Embryonic facial prominence (tissue), 1 donor: Measurements from ENCODE around the gene DOHH.
"Not testable (repeated sequence)": the region's sequence is repeated elsewhere in the genome, so short reads cannot be mapped to it uniquely, and the experiment has no call there.

ENCODE experiments used
- DNase-seq: peaks from one replicate; pipeline ENCODE4 v3.0.0-alpha.2; 2016; ENCODE audit errors: extremely low spot score

DOHH gene

GRCh38 chr19:3459089-3459881 lies 41.2 kb downstream of the DOHH start:
- DNase-seq = peak; percentile 66

- DNase-seq = no peak
Measured at GRCh38 chr19:3458229-3459088, 42.0 kb downstream of the DOHH start.

GRCh38 chr19:3457528-3458228 lies 42.8 kb downstream of the DOHH start:
- DNase-seq = no peak

- no peak for DNase-seq
Measured at GRCh38 chr19:3456925-3457527, 43.4 kb downstream of the DOHH start.

GRCh38 chr19:3455960-3456601 lies 44.4 kb downstream of the DOHH start:
- DNase-seq = no peak

- no peak for DNase-seq
Measured at GRCh38 chr19:3455393-3455955, 45.0 kb downstream of the DOHH start.

GRCh38 chr19:3454656-3455392 lies 45.6 kb downstream of the DOHH start:
- no peak for DNase-seq

GRCh38 chr19:3453840-3454239 lies 46.6 kb downstream of the DOHH start:
- DNase-seq = no peak

GRCh38 chr19:3452942-3453214 lies 47.6 kb downstream of the DOHH start:
- DNase-seq = not testable (repeated sequence)

- DNase-seq = no peak
Measured at GRCh38 chr19:3452171-3452941, 48.1 kb downstream of the DOHH start.

- DNase-seq = no peak
Measured at GRCh38 chr19:3451451-3451866, 49.0 kb downstream of the DOHH start.

GRCh38 chr19:3450796-3451411 lies 49.6 kb downstream of the DOHH start:
- no peak for DNase-seq

GRCh38 chr19:3448616-3449334 lies 51.7 kb downstream of the DOHH start:
- no peak for DNase-seq

- not testable (repeated sequence) for DNase-seq
Measured at GRCh38 chr19:3446657-3447056, 53.8 kb downstream of the DOHH start.

GRCh38 chr19:3444695-3445234 lies 55.7 kb downstream of the DOHH start:
- no peak for DNase-seq

- no peak for DNase-seq
Measured at GRCh38 chr19:3443840-3444694, 56.4 kb downstream of the DOHH start.

GRCh38 chr19:3442487-3443071 lies 57.9 kb downstream of the DOHH start:
- DNase-seq = no peak
